Mucosa of rectum (tissue), 2 donors: Measurements from ENCODE around the gene VWC2.

Experiments
- H3K27ac ChIP-seq, 2 donors: one replicate each; pipeline ENCODE4 v1.7.0; 2013; ENCODE audit warnings: inconsistent platforms in 2 of 2, low read depth in 2 of 2, low read length in 2 of 2
- H3K27me3 ChIP-seq, 2 donors: one replicate each; pipeline ENCODE4 v1.7.0; 2013; ENCODE audit warnings: low read length in 2 of 2; ENCODE audit not compliant: control insufficient read depth in 2 of 2, insufficient read depth in 2 of 2
- H3K36me3 ChIP-seq, 2 donors: one replicate each; pipeline ENCODE4 v1.7.0; 2013; ENCODE audit warnings: low read length in 2 of 2; ENCODE audit not compliant: control insufficient read depth in 2 of 2, insufficient read depth in 2 of 2
- H3K4me1 ChIP-seq, 2 donors: one replicate each; pipeline ENCODE4 v1.7.0; 2013; ENCODE audit warnings: low read length in 2 of 2, mild to moderate bottlenecking in 1 of 2; ENCODE audit not compliant: control insufficient read depth in 2 of 2, insufficient read depth in 2 of 2
- H3K4me3 ChIP-seq, 2 donors: one replicate each; pipeline ENCODE4 v1.7.0; 2013; ENCODE audit warnings: low read length in 2 of 2
- H3K9ac ChIP-seq, 2 donors: one replicate each; pipeline ENCODE4 v1.7.0; 2013; ENCODE audit warnings: low read length in 2 of 2, low read depth in 1 of 2, mild to moderate bottlenecking in 1 of 2
- H3K9me3 ChIP-seq, 2 donors: one replicate each; pipeline ENCODE4 v1.7.0; 2013; ENCODE audit warnings: low read length in 2 of 2; ENCODE audit not compliant: control insufficient read depth in 2 of 2
- donor health status: healthy.
- donor health status: Normal muscosa, but diverticular disease.

Gene VWC2

DNA sequence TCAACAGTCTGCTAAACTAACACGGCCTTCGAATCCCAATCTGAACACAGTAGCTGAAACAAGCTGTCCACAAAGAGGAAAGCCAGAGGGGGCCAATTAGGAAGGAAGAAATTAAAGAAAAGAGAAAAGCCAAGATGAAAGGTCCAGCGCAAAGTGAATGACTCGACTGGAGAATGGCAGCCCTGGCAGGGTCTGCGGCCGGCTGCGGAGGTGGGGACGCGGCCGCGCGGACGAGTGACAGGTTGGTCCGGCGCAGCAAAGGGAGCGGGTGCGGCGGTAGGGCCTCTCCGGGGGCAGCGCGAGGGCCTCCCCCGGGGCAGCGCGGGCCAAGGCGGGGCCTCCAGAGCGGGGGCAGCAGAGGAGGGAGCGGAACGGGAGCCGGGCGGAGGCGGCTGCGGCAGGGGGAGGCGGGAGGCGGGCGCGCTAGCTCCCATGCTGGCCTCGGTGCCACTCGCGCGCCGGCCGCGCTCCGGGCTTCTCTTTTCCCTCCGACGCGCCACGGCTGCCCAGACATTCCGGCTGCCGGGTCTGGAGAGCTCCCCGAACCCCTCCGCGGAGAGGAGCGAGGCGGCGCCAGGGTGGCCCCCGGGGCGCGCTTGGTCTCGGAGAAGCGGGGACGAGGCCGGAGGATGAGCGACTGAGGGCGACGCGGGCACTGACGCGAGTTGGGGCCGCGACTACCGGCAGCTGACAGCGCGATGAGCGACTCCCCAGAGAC lies at the start of gene VWC2:
TSS of gene VWC2 (plus strand) at position 421 of the 718 bp plus-strand sequence. CDS start 1,798 bp downstream, outside the sequence.
- no peak within 1 kb of the TSS for H3K27ac ChIP-seq

DNA sequence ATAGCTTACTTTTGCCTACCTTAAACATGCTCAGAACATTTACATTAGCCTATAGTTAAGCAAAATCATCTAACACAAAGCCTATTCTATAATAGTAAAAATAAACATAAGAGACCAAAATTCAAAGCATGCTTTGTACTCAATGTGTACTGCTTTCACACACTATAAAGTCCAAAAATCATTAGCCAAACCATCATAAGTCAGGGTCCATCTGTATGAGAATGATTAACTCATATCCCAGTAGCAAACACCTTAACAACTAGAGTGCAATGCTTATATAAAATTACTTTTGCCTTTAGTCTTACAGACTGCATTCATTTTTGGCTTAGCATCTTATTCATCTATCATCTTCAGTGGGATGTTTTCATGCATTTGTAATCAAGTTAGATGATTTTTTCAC lies 49.4 kb upstream of the VWC2 start:
- Histone ChIP-seq H3K9ac (no peak overlapping the region), H3K27me3 (no peaks in the 10 kb centered on the region), H3K4me3 (no peak overlapping the region), H3K27ac (no peak overlapping the region), H3K9me3 (no peaks in the 10 kb centered on the region), H3K4me1 (peaks cover 0 to 14% of the 10 kb centered on the region in 2 donors), H3K36me3 (no peaks in the 10 kb centered on the region)

More for the DNA sequence above, at the start of gene VWC2:
- Histone ChIP-seq H3K9ac (no peak within 1 kb of the TSS), H3K4me3 (peak within 1 kb of the TSS; percentile 52 to 55), H3K36me3 (no peaks in the 10 kb centered on the region), H3K9me3 (no peaks in the 10 kb centered on the region), H3K27me3 (peaks cover 13 to 20% of the 10 kb centered on the region in 2 donors), H3K4me1 (peaks cover 2 to 8% of the 10 kb centered on the region in 2 donors)

- H3K27me3 ChIP-seq, result no peaks in the 10 kb centered on the region
- H3K36me3 ChIP-seq, result no peaks in the 10 kb centered on the region
- H3K4me1 ChIP-seq, result no peaks in the 10 kb centered on the region
- H3K9ac ChIP-seq, result no peak overlapping the region
- H3K4me3 ChIP-seq, result no peak overlapping the region
- no peaks in the 10 kb centered on the region for H3K9me3 ChIP-seq
- no peak overlapping the region for H3K27ac ChIP-seq
These were observed 41.6 kb upstream of the VWC2 start for GRCh38 chr7:49731836-49732235.

DNA sequence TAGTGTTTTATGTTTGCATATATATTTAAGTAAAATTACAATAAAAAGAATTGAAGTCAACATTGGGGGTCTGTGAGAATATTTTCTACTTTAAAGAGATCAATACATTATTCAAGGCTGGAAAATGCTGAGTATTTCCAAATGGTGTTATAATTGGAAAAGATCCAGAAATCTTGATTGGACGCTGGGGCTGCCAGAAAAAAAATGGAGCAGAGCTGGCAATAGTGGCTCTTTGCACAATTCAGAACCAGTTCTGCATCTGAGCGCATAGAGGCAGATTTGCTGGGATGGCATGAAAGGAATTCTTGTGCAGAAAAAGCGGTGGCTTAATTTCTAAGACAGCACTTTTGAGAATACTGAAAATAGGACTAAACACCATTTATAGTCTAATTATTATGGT lies 10.8 kb upstream of the VWC2 start:
- no peaks in the 10 kb centered on the region for H3K4me1 ChIP-seq
- H3K9me3 ChIP-seq, result no peaks in the 10 kb centered on the region
- no peaks in the 10 kb centered on the region for H3K27me3 ChIP-seq
- no peak overlapping the region for H3K4me3 ChIP-seq
- no peak overlapping the region for H3K27ac ChIP-seq
- no peak overlapping the region for H3K9ac ChIP-seq
- H3K36me3 ChIP-seq, result no peaks in the 10 kb centered on the region

GRCh38 chr7:49763791-49764190 lies 9.6 kb upstream of the VWC2 start:
- no peaks in the 10 kb centered on the region for H3K36me3 ChIP-seq
- no peak overlapping the region for H3K4me3 ChIP-seq
- no peaks in the 10 kb centered on the region for H3K27me3 ChIP-seq
- no peaks in the 10 kb centered on the region for H3K9me3 ChIP-seq
- H3K27ac ChIP-seq, result no peak overlapping the region
- H3K9ac ChIP-seq, result no peak overlapping the region
- H3K4me1 ChIP-seq, result no peaks in the 10 kb centered on the region

- H3K27ac ChIP-seq, result no peak overlapping the region
- H3K9me3 ChIP-seq, result no peaks in the 10 kb centered on the region
- no peak overlapping the region for H3K4me3 ChIP-seq
- H3K4me1 ChIP-seq, result no peaks in the 10 kb centered on the region
- H3K9ac ChIP-seq, result no peak overlapping the region
- H3K36me3 ChIP-seq, result no peaks in the 10 kb centered on the region
- H3K27me3 ChIP-seq, result no peaks in the 10 kb centered on the region
These were observed 6.5 kb upstream of the VWC2 start for GRCh38 chr7:49766966-49767365.

DNA sequence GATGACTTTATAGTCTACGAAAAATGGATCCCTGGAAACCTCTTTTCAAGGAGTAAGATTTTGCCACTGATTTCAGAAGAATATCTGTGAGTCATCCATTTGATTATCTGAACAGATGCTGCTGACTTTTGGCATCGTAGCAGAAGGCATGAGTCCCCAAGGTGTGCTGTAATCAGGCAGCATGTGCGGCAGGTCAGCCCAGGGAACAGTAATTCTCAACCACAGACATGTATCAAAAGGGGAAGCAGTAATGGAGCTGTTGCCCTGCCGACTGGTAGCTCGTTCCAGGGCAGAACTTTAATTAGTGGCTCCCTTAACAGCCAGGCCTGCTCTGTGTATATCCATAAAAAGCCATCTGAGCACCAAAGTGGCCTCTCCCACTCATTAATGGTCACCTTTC lies 5.7 kb upstream of the VWC2 start:
- Histone ChIP-seq H3K27ac (no peak overlapping the region), H3K9ac (no peak overlapping the region), H3K36me3 (no peaks in the 10 kb centered on the region), H3K4me3 (no peak overlapping the region), H3K4me1 (no peaks in the 10 kb centered on the region), H3K9me3 (no peaks in the 10 kb centered on the region), H3K27me3 (peaks cover 2 to 6% of the 10 kb centered on the region in 2 donors)

GRCh38 chr7:49768254-49768653 lies 5.2 kb upstream of the VWC2 start:
- Histone ChIP-seq H3K27me3 (peaks cover 7 to 9% of the 10 kb centered on the region in 2 donors), H3K4me1 (no peaks in the 10 kb centered on the region), H3K36me3 (no peaks in the 10 kb centered on the region), H3K27ac (no peak overlapping the region), H3K9ac (no peak overlapping the region), H3K9me3 (no peaks in the 10 kb centered on the region), H3K4me3 (no peak overlapping the region)

GRCh38 chr7:49768835-49769234 lies 4.6 kb upstream of the VWC2 start:
- peaks cover 7 to 9% of the 10 kb centered on the region in 2 donors for H3K27me3 ChIP-seq
- H3K9ac ChIP-seq, result no peak overlapping the region
- no peak overlapping the region for H3K27ac ChIP-seq
- no peaks in the 10 kb centered on the region for H3K9me3 ChIP-seq
- no peaks in the 10 kb centered on the region for H3K36me3 ChIP-seq
- H3K4me3 ChIP-seq, result no peak overlapping the region
- no peaks in the 10 kb centered on the region for H3K4me1 ChIP-seq

GRCh38 chr7:49769285-49769857 lies 4.1 kb upstream of the VWC2 start:
- Histone ChIP-seq H3K36me3 (no peaks in the 10 kb centered on the region), H3K9me3 (no peaks in the 10 kb centered on the region), H3K4me3 (no peak overlapping the region), H3K9ac (no peak overlapping the region), H3K4me1 (no peaks in the 10 kb centered on the region), H3K27ac (no peak overlapping the region), H3K27me3 (peaks cover 7 to 10% of the 10 kb centered on the region in 2 donors)
